IPS-15b (cell line): Measurements from ENCODE around the gene CDC42BPB.

Experiments
- H3K27me3 ChIP-seq: one replicate; pipeline ENCODE4 v1.6.1; 2013; ENCODE audit warnings: low read length; ENCODE audit not compliant: control insufficient read depth, insufficient read depth
- H3K36me3 ChIP-seq: one replicate; pipeline ENCODE4 v1.6.1; 2013; ENCODE audit warnings: low read length; ENCODE audit not compliant: control insufficient read depth, insufficient read depth
- H3K4me1 ChIP-seq: one replicate; pipeline ENCODE4 v1.6.1; 2013; ENCODE audit warnings: mild to moderate bottlenecking, low read length; ENCODE audit not compliant: control insufficient read depth, insufficient read depth
- H3K4me3 ChIP-seq: one replicate; pipeline ENCODE4 v1.5.1; 2013; ENCODE audit warnings: low read depth, low read length
- H3K9ac ChIP-seq: one replicate; pipeline ENCODE4 v1.6.1; 2013; ENCODE audit warnings: low read depth, mild to moderate bottlenecking, low read length
- H3K9me3 ChIP-seq: one replicate; pipeline ENCODE4 v1.6.1; 2013; ENCODE audit warnings: mild to moderate bottlenecking, low read length; ENCODE audit not compliant: control insufficient read depth, insufficient read depth

The CDC42BPB gene

GRCh38 chr14:103003351-103003615, 54.1 kb downstream of the CDC42BPB start:
- no peaks in the 10 kb centered on the region for H3K4me1 ChIP-seq
- H3K4me3 ChIP-seq = no peak overlapping the region
- H3K27me3 ChIP-seq = no peaks in the 10 kb centered on the region
- H3K9ac ChIP-seq = no peak overlapping the region
- H3K9me3 ChIP-seq = no peaks in the 10 kb centered on the region
- H3K36me3 ChIP-seq = peaks cover 28% of the 10 kb centered on the region

- no peaks in the 10 kb centered on the region for H3K27me3 ChIP-seq
Observed at GRCh38 chr14:103002578-103003350, 54.6 kb downstream of the CDC42BPB start.

GRCh38 chr14:103001651-103002396, 55.5 kb downstream of the CDC42BPB start:
- Histone ChIP-seq H3K27me3 (no peaks in the 10 kb centered on the region), H3K4me1 (no peaks in the 10 kb centered on the region), H3K4me3 (no peak overlapping the region), H3K9me3 (no peaks in the 10 kb centered on the region), H3K36me3 (peaks cover 32% of the 10 kb centered on the region), H3K9ac (no peak overlapping the region)

More at GRCh38 chr14:103002578-103003350, 54.6 kb downstream of the CDC42BPB start:
- H3K36me3 ChIP-seq = peaks cover 28% of the 10 kb centered on the region
- H3K4me3 ChIP-seq = no peak overlapping the region
- no peak overlapping the region for H3K9ac ChIP-seq
- H3K9me3 ChIP-seq = no peaks in the 10 kb centered on the region
- H3K4me1 ChIP-seq = no peaks in the 10 kb centered on the region

GRCh38 chr14:103001226-103001625, 56.1 kb downstream of the CDC42BPB start:
- Histone ChIP-seq H3K4me1 (no peaks in the 10 kb centered on the region), H3K36me3 (peaks cover 33% of the 10 kb centered on the region), H3K9ac (no peak overlapping the region), H3K27me3 (no peaks in the 10 kb centered on the region), H3K9me3 (no peaks in the 10 kb centered on the region), H3K4me3 (no peak overlapping the region)

- H3K36me3 ChIP-seq = peaks cover 33% of the 10 kb centered on the region
Observed at GRCh38 chr14:103000291-103000921, 56.9 kb downstream of the CDC42BPB start.

GRCh38 chr14:102999227-102999895, 58.0 kb downstream of the CDC42BPB start:
- Histone ChIP-seq H3K4me1 (no peaks in the 10 kb centered on the region), H3K27me3 (no peaks in the 10 kb centered on the region), H3K9me3 (no peaks in the 10 kb centered on the region), H3K9ac (no peak overlapping the region), H3K4me3 (no peak overlapping the region), H3K36me3 (peaks cover 39% of the 10 kb centered on the region)

More at GRCh38 chr14:103000291-103000921, 56.9 kb downstream of the CDC42BPB start:
- Histone ChIP-seq H3K9me3 (no peaks in the 10 kb centered on the region), H3K9ac (no peak overlapping the region), H3K27me3 (no peaks in the 10 kb centered on the region), H3K4me3 (no peak overlapping the region), H3K4me1 (no peaks in the 10 kb centered on the region)

GRCh38 chr14:102998393-102998792, 59.0 kb downstream of the CDC42BPB start:
- H3K27me3 ChIP-seq = no peaks in the 10 kb centered on the region
- H3K4me3 ChIP-seq = no peak overlapping the region
- peaks cover 38% of the 10 kb centered on the region for H3K36me3 ChIP-seq
- H3K4me1 ChIP-seq = no peaks in the 10 kb centered on the region
- H3K9ac ChIP-seq = no peak overlapping the region
- H3K9me3 ChIP-seq = no peaks in the 10 kb centered on the region

GRCh38 chr14:102996941-102997340, 60.4 kb downstream of the CDC42BPB start:
- Histone ChIP-seq H3K27me3 (no peaks in the 10 kb centered on the region), H3K9ac (no peak overlapping the region), H3K4me1 (no peaks in the 10 kb centered on the region), H3K9me3 (no peaks in the 10 kb centered on the region), H3K4me3 (no peak overlapping the region), H3K36me3 (peaks cover 38% of the 10 kb centered on the region)

- Histone ChIP-seq H3K4me3 (no peak overlapping the region), H3K4me1 (no peaks in the 10 kb centered on the region), H3K27me3 (no peaks in the 10 kb centered on the region), H3K9me3 (no peaks in the 10 kb centered on the region), H3K9ac (no peak overlapping the region), H3K36me3 (peaks cover 35% of the 10 kb centered on the region)
Observed at GRCh38 chr14:102994689-102995088, 62.7 kb downstream of the CDC42BPB start.

- Histone ChIP-seq H3K4me3 (no peak overlapping the region), H3K36me3 (peaks cover 27% of the 10 kb centered on the region), H3K27me3 (no peaks in the 10 kb centered on the region), H3K9ac (no peak overlapping the region), H3K4me1 (no peaks in the 10 kb centered on the region), H3K9me3 (no peaks in the 10 kb centered on the region)
Observed at GRCh38 chr14:102993523-102993922, 63.8 kb downstream of the CDC42BPB start.

- Histone ChIP-seq H3K9ac (no peak overlapping the region), H3K36me3 (peaks cover 24% of the 10 kb centered on the region), H3K9me3 (no peaks in the 10 kb centered on the region), H3K4me3 (no peak overlapping the region), H3K27me3 (no peaks in the 10 kb centered on the region), H3K4me1 (no peaks in the 10 kb centered on the region)
Observed at GRCh38 chr14:102991376-102991775, 66.0 kb downstream of the CDC42BPB start.
